Coronary artery (tissue), 2 donors: Measurements from ENCODE around the gene PAPPA.

ENCODE experiments used
- DNase-seq: peaks from one replicate; pipeline ENCODE4 v3.0.0-alpha.2; 2017; ENCODE audit warnings: low spot score
- H3K27ac ChIP-seq, 2 donors: fragments of 200-600 bp; sonication (generic); one replicate each; pipeline ENCODE4 v1.5.1; 2016 to 2019
- H3K4me3 ChIP-seq: fragments of 200-600 bp; sonication (generic); 2 replicates; pipeline ENCODE4 v1.5.1; 2016; ENCODE audit warnings: mild to moderate bottlenecking, moderate library complexity
- TF ChIP-seq, protein P1 (sequence below): fragments of 200-600 bp; sonication (generic); IDR thresholded peaks from one replicate; pipeline ENCODE4 v1.5.1; 2019; ENCODE audit warnings: antibody characterized with exemption

PAPPA gene

DNA sequence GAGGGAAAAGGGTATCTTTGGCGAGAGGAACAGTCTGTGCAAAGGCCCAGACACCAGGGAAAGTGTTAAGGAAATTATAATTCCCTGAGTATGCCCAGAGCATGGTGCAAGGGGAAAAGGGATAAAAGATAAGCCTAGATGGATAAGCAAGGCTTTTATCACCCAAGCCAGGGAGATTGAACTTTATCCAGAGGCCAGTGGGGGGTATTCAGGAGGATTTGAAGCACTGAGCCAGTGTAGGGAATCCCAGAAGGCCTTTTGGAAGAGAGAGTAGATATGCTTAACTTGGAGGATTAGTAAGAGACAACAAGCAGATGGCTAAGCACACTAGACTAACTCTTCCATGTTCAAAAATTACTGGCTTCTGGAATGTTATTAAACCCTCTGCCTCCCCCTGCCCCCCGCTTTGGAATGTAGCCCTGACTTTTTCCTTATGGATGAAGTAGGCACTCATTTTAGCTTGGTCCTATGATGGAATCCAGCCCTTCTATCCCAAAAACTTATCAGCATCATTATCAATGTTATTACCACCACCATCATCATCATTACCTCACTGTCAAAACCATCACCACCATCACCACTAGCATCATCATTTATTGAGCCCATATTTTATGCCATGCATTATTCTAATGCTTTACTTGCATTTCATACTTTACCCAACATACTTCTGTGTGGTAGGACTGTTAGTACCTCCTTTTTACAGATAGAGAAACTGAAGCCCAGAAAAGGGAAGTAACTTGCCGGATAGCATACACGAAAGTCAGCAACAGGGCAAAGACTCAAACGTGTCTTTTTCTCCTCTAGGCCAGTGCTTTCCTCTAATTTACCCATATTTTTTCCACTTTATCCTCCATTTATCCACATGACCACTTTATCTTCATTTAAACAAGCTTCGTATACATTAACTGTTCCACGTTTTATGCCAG lies 237.0 kb downstream of the PAPPA start:
- no peak overlapping the region for H3K27ac ChIP-seq
- TF ChIP-seq, protein P1, sequence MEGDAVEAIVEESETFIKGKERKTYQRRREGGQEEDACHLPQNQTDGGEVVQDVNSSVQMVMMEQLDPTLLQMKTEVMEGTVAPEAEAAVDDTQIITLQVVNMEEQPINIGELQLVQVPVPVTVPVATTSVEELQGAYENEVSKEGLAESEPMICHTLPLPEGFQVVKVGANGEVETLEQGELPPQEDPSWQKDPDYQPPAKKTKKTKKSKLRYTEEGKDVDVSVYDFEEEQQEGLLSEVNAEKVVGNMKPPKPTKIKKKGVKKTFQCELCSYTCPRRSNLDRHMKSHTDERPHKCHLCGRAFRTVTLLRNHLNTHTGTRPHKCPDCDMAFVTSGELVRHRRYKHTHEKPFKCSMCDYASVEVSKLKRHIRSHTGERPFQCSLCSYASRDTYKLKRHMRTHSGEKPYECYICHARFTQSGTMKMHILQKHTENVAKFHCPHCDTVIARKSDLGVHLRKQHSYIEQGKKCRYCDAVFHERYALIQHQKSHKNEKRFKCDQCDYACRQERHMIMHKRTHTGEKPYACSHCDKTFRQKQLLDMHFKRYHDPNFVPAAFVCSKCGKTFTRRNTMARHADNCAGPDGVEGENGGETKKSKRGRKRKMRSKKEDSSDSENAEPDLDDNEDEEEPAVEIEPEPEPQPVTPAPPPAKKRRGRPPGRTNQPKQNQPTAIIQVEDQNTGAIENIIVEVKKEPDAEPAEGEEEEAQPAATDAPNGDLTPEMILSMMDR, result no peak
- H3K4me3 ChIP-seq, result no peak overlapping the region
- no peak for DNase-seq

DNA sequence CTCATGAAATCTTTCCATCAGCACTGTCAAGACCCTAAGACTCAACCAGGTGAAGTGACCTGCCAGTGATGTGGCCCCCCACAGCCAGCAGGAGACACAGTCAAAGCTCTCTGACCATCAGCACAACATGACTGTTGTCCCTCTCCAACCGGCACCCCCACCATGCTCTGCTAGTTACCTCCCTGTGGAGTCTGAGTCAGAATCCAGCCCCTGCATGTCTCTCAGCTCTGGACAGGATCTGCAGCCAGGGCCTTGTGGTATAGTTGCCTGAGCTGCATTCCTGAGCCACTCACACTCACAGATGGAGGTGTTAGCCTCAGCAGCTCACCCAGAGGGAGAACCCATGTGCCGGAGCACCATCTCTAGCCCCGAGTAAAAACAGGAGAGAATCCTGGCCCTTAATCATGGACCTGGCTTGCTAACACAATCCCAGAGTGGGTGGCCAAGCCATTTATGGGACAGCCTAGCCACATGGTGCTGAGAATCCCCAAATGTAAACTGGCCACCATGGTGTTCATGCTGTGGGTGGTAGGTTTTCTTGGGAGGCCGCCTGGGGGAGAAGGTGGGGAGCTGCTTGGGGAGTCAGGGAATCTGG lies 237.8 kb downstream of the PAPPA start:
- Histone ChIP-seq H3K4me3 (no peak overlapping the region), H3K27ac (no peak overlapping the region)
- TF ChIP-seq, protein P1, result no peak
- no peak for DNase-seq

DNA sequence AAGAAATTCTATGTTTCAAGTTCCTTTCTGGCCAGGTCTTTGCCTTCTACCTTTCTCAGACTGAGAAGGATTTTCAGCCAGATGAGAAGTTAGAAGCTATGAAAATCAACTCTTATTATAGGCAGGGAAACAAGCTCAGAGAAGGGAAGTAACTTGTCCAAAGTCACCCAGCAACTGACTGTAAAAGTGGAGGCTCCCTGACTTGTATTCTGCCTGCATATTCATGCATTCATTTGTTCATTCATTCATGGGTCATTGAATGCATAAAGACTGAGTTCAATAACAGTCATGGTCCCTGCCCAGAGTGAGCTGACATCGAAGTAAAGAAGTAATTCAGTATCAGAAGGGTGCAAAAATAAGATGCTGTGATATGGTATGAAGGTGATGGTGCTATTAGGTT lies 239.6 kb downstream of the PAPPA start:
- Histone ChIP-seq H3K27ac (no peak overlapping the region), H3K4me3 (no peak overlapping the region)
- TF ChIP-seq, protein P1, result no peak
- no peak for DNase-seq

DNA sequence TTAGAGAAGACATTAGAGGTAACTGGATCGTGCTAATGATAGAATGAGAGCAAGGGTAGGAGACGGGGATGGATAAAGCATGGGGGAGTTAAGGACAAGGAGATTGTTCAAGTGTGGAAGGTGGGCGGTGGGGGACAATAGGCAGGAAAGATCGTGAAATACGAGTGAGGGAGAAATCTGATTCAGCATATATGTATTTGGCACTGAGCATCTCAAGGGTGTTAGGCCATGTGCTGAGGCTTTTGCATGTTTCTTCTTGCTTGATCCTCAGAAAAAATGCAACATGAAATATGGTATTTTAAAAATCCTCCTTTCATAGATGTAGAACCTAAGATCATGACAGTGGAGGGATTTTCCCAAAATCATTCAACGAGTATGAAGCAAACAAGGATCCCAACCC lies 240.5 kb downstream of the PAPPA start:
- DNase-seq, result no peak
- H3K4me3 ChIP-seq, result no peak overlapping the region
- no peak overlapping the region for H3K27ac ChIP-seq
- TF ChIP-seq, protein P1, result no peak

DNA sequence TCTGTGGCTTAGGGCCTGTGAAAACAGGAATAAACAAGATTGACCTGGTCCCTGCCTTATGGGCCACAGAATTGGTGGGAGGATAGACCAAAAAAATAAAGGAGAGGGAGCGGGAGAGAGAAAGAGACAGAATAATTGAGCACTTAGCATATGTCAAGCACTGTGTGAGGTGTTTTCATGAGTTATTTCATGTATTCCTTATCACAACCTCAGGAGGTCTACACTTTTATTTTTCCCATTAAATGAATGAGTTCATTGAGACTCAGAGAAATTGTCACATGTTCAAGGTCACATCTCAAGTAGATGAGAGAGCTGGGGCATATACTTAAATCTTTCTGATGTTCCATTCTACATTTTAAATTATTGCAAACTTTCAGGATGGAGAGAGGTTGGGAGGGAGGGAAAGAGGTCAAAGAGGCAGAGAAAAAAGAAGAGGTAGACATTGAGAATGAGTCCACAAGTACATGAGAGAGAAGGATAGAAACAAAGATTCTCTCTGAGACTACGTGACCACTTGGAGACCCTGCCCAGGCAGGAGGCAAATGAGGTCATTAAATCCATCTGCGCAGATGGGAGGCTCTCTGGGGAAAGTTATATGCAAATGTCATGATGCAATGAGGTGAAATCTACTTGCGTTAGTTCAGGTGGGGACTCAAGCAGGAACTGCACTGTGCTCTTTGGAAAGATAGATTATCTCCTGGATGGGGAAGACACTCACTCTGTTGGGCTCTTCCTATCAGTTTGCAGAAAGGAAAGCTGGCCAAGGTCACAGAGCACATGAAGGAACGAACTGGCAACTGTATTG lies 241.5 kb downstream of the PAPPA start:
- TF ChIP-seq, protein P1, result no peak
- no peak for DNase-seq
- H3K27ac ChIP-seq, result no peak overlapping the region

DNA sequence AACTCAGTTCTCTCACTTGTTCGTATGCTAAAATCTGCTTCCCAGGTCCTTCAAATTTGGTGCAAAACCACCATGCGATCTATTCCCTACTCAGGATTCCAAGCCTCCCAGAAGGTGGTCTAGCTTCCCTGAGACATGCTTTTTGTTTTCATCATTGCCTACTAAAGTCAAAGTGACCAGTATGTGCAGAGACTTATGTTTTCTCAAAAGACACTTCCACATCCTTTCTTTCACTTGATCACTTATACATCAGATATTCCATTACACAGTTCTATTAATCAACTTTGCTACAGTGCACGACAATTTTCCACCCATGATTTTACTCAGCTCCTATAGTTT lies 242.1 kb downstream of the PAPPA start:
- no peak overlapping the region for H3K4me3 ChIP-seq
- H3K27ac ChIP-seq, result no peak overlapping the region
- TF ChIP-seq, protein P1, result no peak
- no peak for DNase-seq

More for the DNA sequence above, 241.5 kb downstream of the PAPPA start:
- no peak overlapping the region for H3K4me3 ChIP-seq
